GM12892 (cell line): ENCODE measurements around the gene UBE3A.

Experiments used
- POLR2A ChIP-seq: IDR thresholded peaks from 2 replicates; pipeline ENCODE4 v1.6.1; 2011; ENCODE audit warnings: low read depth, low read length, control low read depth
- POLR2AphosphoS5 ChIP-seq: IDR thresholded peaks from 2 replicates; pipeline ENCODE4 v1.6.1; 2011; ENCODE audit warnings: low read depth, low read length, control low read depth
- TAF1 ChIP-seq: IDR thresholded peaks from 2 replicates; pipeline ENCODE4 v1.6.1; 2011; ENCODE audit warnings: low read depth, mild to moderate bottlenecking, control low read depth, low read length, borderline replicate concordance

- TF ChIP-seq TAF1 (no peak), POLR2AphosphoS5 (no peak), POLR2A (no peak)
These were observed 91.1 kb downstream of the UBE3A start for GRCh38 chr15:25347707-25348106.
